K562 (cell line): Measurements from ENCODE around the gene FABP3. TPM values are rescaled to one million over a fixed set of nuclear protein-coding genes. Genes with fewer than 3 reads are reported as not detected.

Experiments used
- ATAC-seq: fragments of 200-7000 bp; cut with Tn5 transposase; 3 replicates; pipeline ENCODE4 v1.9.1; 2020; ENCODE audit warnings: moderate library complexity
- BruUV-seq: library from RNA; stranded (reverse); fragments of 400-500 nt; replicated peaks from 2 replicates; lab custom pipeline; 2021; lab: Mats Ljungman, UMichigan
- CTCF ChIA-PET: fragments of 300-600 bp; formaldehyde crosslinking; extraction: SDS; loops from one replicate; lab custom pipeline; 2021; ENCODE audit warnings: low intra/inter-chr PET ratio; lab: Yijun Ruan, JAX
- POLR2A ChIA-PET: fragments of 300-600, 350-650 bp; sonication (Branson Sonifier 250); formaldehyde crosslinking; extraction: SDS; loops from one replicate; lab custom pipeline; 2021; ENCODE audit warnings: antibody characterized with exemption, inconsistent platforms; lab: Yijun Ruan, JAX
- DNase-seq, 4 experiments: peaks; one replicate each; pipeline versions ENCODE4 v3.0.0 to v3.0.0-alpha.2; 2011 to 2018; ENCODE audit warnings: low spot score in 3 of 4, mixed read lengths in 3 of 4; ENCODE audit errors: extremely low read depth in 1 of 4
- FAIRE-seq: peaks from 2 replicates; lab custom pipeline; 2011; peaks lifted over from hg19 to GRCh38; lab: Jason Lieb, UNC
- H2AFZ ChIP-seq: 2 replicates; pipeline ENCODE4 v1.6.0; 2011; ENCODE audit warnings: low read depth, low read length, control low read depth, inconsistent platforms
- H3K27ac ChIP-seq: fragments of 200-600 bp; 3 replicates; pipeline ENCODE4 v1.8.0; 2011; ENCODE audit warnings: low read depth, mild to moderate bottlenecking, control low read depth, inconsistent platforms, low read length, moderate library complexity, mixed read lengths; ENCODE audit errors: extremely low read depth
- H3K27me3 ChIP-seq, 2 experiments: fragments of 300-600 bp in 1 of 2; 2 replicates in 1 of 2; 3 replicates in 1 of 2; pipeline versions ENCODE4 v1.6.0 to v1.8.0; 2011; ENCODE audit warnings: inconsistent platforms in 2 of 2, low read length in 2 of 2, mild to moderate bottlenecking in 1 of 2, mixed read lengths in 1 of 2, moderate library complexity in 1 of 2; ENCODE audit not compliant: control insufficient read depth in 2 of 2, insufficient read depth in 2 of 2
- H3K36me3 ChIP-seq: fragments of 300-600 bp; 3 replicates; pipeline ENCODE4 v1.8.0; 2011; ENCODE audit warnings: mild to moderate bottlenecking, low read length, inconsistent platforms; ENCODE audit not compliant: control insufficient read depth, insufficient read depth
- H3K4me1 ChIP-seq, 2 experiments: fragments of 200-600 bp in 1 of 2; replicated peaks in 1 of 2; 2 replicates in 1 of 2; 3 replicates in 1 of 2; pipeline versions ENCODE4 v1.5.1 to v1.8.0; 2011; ENCODE audit warnings: inconsistent platforms in 2 of 2, low read length in 2 of 2, mild to moderate bottlenecking in 1 of 2, mixed read lengths in 1 of 2, moderate library complexity in 1 of 2; ENCODE audit not compliant: control insufficient read depth in 2 of 2, insufficient read depth in 2 of 2
- H3K4me2 ChIP-seq: 2 replicates; pipeline ENCODE4 v1.6.1; 2011; ENCODE audit warnings: low read length, control low read depth, inconsistent platforms, mixed read lengths; ENCODE audit not compliant: insufficient read depth
- H3K4me3 ChIP-seq: fragments of 200-600 bp; sonication (generic), shearing (Covaris generic); 2 replicates; pipeline ENCODE4 v1.5.1; 2016; ENCODE audit warnings: control low read depth, inconsistent platforms
- H3K79me2 ChIP-seq: fragments of 200-600 bp; 3 replicates; pipeline ENCODE4 v1.8.0; 2011; ENCODE audit warnings: low read length, inconsistent platforms; ENCODE audit not compliant: control insufficient read depth, insufficient read depth
- H3K9ac ChIP-seq, 2 experiments: 2 replicates each; pipeline versions ENCODE4 v1.6.0 to v1.6.1; 2011; ENCODE audit warnings: low read depth in 2 of 2, low read length in 2 of 2, control low read depth in 1 of 2, inconsistent platforms in 1 of 2, mild to moderate bottlenecking in 1 of 2, mixed read lengths in 1 of 2; ENCODE audit not compliant: insufficient read depth in 1 of 2
- H3K9me1 ChIP-seq: one replicate; pipeline ENCODE4 v1.6.0; 2011; ENCODE audit warnings: inconsistent platforms, mild to moderate bottlenecking, low read length, moderate library complexity; ENCODE audit not compliant: control insufficient read depth, insufficient read depth
- H3K9me3 ChIP-seq: replicated peaks from 2 replicates; pipeline ENCODE4 v1.5.1; 2011; ENCODE audit warnings: low read depth, low read length, inconsistent platforms; ENCODE audit not compliant: control insufficient read depth, insufficient read depth
- H4K20me1 ChIP-seq: replicated peaks from 2 replicates; pipeline ENCODE4 v1.6.1; 2011; ENCODE audit warnings: low read length, inconsistent platforms, mixed read lengths; ENCODE audit not compliant: control insufficient read depth, insufficient read depth
- CEBPB ChIP-seq: fragments of 450-650 bp; IDR thresholded peaks from 2 replicates; pipeline ENCODE4 v1.6.1; 2016; ENCODE audit warnings: missing genetic modification characterization, missing compliant biosample characterization
- CEBPG ChIP-seq, 3 experiments: fragments of 200-800 bp in 1 of 3; sonication (Bioruptor generic) in 1 of 3; sonication (generic) in 1 of 3; formaldehyde crosslinking in 1 of 3; IDR thresholded peaks in 2 of 3; conservative IDR thresholded peaks in 1 of 3; 2 replicates each; pipeline versions ENCODE4 v1.6.1 to v1.8.0; 2016 to 2022; ENCODE audit warnings: missing compliant biosample characterization in 2 of 3, missing genetic modification characterization in 2 of 3, mild to moderate bottlenecking in 1 of 3, missing genetic modification reagents in 1 of 3
- PBX2 ChIP-seq, 2 experiments: IDR thresholded peaks in 1 of 2; conservative IDR thresholded peaks in 1 of 2; 2 replicates each; pipeline ENCODE4 v1.6.1; 2016; ENCODE audit warnings: low read depth in 2 of 2, mild to moderate bottlenecking in 1 of 2, missing compliant biosample characterization in 1 of 2, missing genetic modification characterization in 1 of 2, moderate library complexity in 1 of 2
- SMARCB1 ChIP-seq: IDR thresholded peaks from 2 replicates; pipeline ENCODE4 v1.6.1; 2011; ENCODE audit warnings: improper control_type of control experiment, low read depth; ENCODE audit not compliant: insufficient read length
- ZNF699 ChIP-seq: fragments of 250-450 bp; sonication (Bioruptor Pico); IDR thresholded peaks from 2 replicates; pipeline ENCODE4 v1.8.0; 2021; ENCODE audit warnings: mild to moderate bottlenecking, moderate library complexity; ENCODE audit not compliant: insufficient replicate concordance
- WGBS: fragments of 100-300 bp; shearing (Covaris generic); methylation state at CpG from one replicate; pipeline ENCODE4 v1.1.6; 2016; ENCODE audit warnings: low coverage, mixed read lengths; ENCODE audit not compliant: insufficient coverage; ENCODE audit errors: missing lambda C conversion rate; 5-methylcytosine and 5-hydroxymethylcytosine counted together
- in situ Hi-C: fragments of 300-500 bp; cut with MboI; formaldehyde crosslinking; loops from 4 replicates; pipeline ENCODE4 v1.15.0; 2018; ENCODE audit warnings: inconsistent platforms, mixed read lengths
- intact Hi-C: fragments of 100-400 bp; cut with micrococcal nuclease; formaldehyde crosslinking; loops from 2 replicates; pipeline ENCODE4 v1.14.2; 2022
- polyA plus RNA-seq, 8 experiments: library from polyadenylated mRNA; depleted of rRNA in 4 of 8; stranded (reverse) in 5 of 8; unstranded in 3 of 8; fragments of >200 nt; fragmentation: Nextera tagmentation in 2 of 8; fragmentation: Illumina TruSeq in 1 of 8; extraction: Ambion mirVana in 2 of 8; extraction: Trizol in 1 of 8; gene quantifications; 2 replicates each; pipeline versions ENCODE4 v1.2.1 to v1.2.3, GENCODE V29; 2011 to 2014; ENCODE audit warnings: inconsistent platforms in 1 of 8, missing spikeins in 1 of 8
- total RNA-seq, 7 experiments: library from RNA; depleted of rRNA in 6 of 7; stranded (reverse); fragments of >200 nt in 6 of 7; fragmentation: Illumina TruSeq in 2 of 7; extraction: Trizol in 2 of 7; gene quantifications; 2 replicates each; pipeline versions ENCODE4 v1.2.1 to v1.2.3, GENCODE V29; 2011 to 2021; ENCODE audit warnings: low replicate concordance in 1 of 7

FABP3 gene
- total and polyA plus RNA-seq, 9 of the 15 experiments (the other 6 are each of a cell fraction or from before 2014, with no cell fraction given), result 0.22 TPM; not detected in 8

- Histone ChIP-seq H3K4me2 (no peak overlapping the region), H3K36me3 (no peaks in the 10 kb centered on the region), H3K4me3 (no peak overlapping the region), H3K27ac (no peak overlapping the region), H3K4me1 (peaks cover 4 to 17% of the 10 kb centered on the region in 2 experiments; a peak in 4 of 5 replicates), H3K9ac (no peak overlapping the region), H2AFZ (no peak overlapping the region), H3K9me1 (no peaks in the 10 kb centered on the region), H4K20me1 (peaks cover 9% of the 10 kb centered on the region; the same call in 1 of the 2 replicates), H3K27me3 (peaks cover 23 to 42% of the 10 kb centered on the region in 2 experiments; a peak in 4 of 5 replicates), H3K79me2 (no peaks in the 10 kb centered on the region), H3K9me3 (no peaks in the 10 kb centered on the region)
- in situ Hi-C loops, result no loop called here
- no peak for DNase-seq
- intact Hi-C loops, result no loop called here
- ChIA-PET CTCF (no interaction called here), POLR2A (no interaction called here)
- FAIRE-seq, result no peak
- no TSS peak for BruUV-seq
- 17% methylated on average over 3 of the region's 3 CpGs for WGBS
- no peak for TF ChIP-seq PBX2 (CRISPR knock-in tag; IDR thresholded peaks at IDR 0.05; ENCODE audit: low read depth)
- TF ChIP-seq PBX2 (tag; conservative IDR thresholded peaks at IDR 0.05; ENCODE audit: low read depth), result peak; percentile 38; the same call in 1 of the 2 replicates
- TF ChIP-seq ZNF699, result no peak
- peak; percentile 95 for TF ChIP-seq CEBPB (tag)
- TF ChIP-seq SMARCB1, result no peak
- peak; percentile 52; the same call in 1 of the 2 replicates for TF ChIP-seq CEBPG (CRISPR knock-in tag; IDR thresholded peaks at IDR 0.05)
- peak; percentile 69 to 86 for TF ChIP-seq CEBPG (tag; conservative IDR thresholded peaks at IDR 0.05 in 1 of 2, IDR thresholded peaks at IDR 0.05 in 1 of 2)
- no peak for ATAC-seq
These were observed 44.3 kb upstream of the FABP3 start for GRCh38 chr1:31417148-31417547.
